IPS-NIHi7 (cell line): ENCODE results near the gene NMNAT3.

Experiments
- DNase-seq: peaks from one replicate; pipeline ENCODE4 v3.0.0; 2012; ENCODE audit warnings: mixed read lengths; ENCODE audit errors: extremely low spot score

NMNAT3 gene

GRCh38 chr3:139677388-139678155 is at the start of gene NMNAT3:
TSS of gene NMNAT3 (minus strand) at chr3:139677972. CDS start at chr3:139627724, 50,248 bp downstream.
- DNase-seq, result peak; percentile 94

DNA sequence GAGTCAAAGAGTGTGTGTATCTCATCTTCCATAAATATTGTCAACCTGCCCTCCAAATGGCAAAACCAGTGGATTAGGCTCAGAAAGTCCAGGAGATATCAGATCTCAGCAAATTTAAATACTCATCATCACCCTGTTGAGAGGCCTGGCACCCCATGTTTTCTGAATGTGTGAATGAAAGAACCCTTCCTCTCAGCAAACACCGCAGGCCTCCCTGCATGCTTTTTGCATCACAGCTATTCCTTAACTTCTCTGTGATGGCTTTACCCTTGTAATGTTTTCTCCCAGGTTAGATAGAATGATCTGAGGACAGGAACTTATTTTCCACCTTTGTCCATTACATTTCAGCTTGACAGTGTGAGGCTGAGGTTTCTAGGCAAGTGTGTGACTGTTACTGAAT is 43.6 kb upstream of the NMNAT3 start:
- DNase-seq, result no peak

- peak; percentile 81 for DNase-seq
These were observed 40.6 kb upstream of the NMNAT3 start for GRCh38 chr3:139718415-139718814.

GRCh38 chr3:139716908-139717485 is 39.2 kb upstream of the NMNAT3 start:
- no peak for DNase-seq

DNA sequence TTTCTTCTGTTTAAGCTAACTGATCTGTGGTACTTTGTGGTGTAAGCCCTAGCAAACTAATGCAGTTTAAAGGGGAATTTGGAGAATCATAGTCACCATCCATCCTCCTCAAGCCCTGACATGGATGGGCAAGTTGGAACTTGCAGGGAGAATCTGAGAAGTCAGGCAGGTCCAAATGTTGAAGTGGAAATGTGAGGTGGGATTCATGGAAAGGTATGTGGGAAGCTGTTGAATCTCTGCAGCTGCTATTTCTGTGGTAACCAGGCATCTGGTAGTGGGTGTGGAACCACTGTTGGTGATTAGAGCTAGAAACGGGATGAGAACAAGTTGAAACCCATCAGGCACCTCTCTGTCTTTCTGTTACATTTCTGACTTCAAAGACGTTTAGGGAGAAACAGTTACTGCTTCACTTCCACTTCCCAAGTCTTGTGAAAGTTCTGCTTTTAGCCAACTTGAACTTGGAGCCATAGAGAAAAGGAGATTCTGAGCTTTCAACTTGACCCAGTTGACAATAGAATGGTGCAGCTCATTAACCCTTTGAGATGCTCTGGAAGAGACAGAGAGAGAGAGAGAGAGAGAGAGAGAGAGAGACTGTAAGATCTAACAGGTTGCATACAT is 38.1 kb upstream of the NMNAT3 start:
- no peak for DNase-seq

GRCh38 chr3:139715166-139715565 is 37.4 kb upstream of the NMNAT3 start:
- DNase-seq, result no peak

GRCh38 chr3:139710212-139710611 is 32.4 kb upstream of the NMNAT3 start:
- DNase-seq, result no peak

DNA sequence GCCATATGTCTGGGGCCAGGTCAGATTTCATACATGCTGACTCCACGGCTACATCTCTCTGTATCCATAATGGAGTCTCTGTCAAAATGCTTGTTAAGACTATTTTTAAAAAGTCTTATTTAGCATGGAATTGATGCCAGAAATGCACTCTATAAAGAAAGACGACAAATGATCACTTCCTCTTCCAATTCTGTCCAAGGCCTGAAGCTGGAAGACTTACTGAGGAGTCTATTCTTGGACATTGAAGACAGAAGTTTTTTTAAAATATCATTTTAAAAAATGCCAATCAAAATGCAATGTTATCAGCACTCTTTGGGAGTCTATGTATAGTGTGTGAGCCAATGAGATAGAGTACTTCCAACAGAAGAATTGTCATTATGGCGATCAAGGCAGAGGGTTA is 27.9 kb upstream of the NMNAT3 start:
- no peak for DNase-seq

GRCh38 chr3:139696314-139696604 is 18.5 kb upstream of the NMNAT3 start:
- no peak for DNase-seq

DNA sequence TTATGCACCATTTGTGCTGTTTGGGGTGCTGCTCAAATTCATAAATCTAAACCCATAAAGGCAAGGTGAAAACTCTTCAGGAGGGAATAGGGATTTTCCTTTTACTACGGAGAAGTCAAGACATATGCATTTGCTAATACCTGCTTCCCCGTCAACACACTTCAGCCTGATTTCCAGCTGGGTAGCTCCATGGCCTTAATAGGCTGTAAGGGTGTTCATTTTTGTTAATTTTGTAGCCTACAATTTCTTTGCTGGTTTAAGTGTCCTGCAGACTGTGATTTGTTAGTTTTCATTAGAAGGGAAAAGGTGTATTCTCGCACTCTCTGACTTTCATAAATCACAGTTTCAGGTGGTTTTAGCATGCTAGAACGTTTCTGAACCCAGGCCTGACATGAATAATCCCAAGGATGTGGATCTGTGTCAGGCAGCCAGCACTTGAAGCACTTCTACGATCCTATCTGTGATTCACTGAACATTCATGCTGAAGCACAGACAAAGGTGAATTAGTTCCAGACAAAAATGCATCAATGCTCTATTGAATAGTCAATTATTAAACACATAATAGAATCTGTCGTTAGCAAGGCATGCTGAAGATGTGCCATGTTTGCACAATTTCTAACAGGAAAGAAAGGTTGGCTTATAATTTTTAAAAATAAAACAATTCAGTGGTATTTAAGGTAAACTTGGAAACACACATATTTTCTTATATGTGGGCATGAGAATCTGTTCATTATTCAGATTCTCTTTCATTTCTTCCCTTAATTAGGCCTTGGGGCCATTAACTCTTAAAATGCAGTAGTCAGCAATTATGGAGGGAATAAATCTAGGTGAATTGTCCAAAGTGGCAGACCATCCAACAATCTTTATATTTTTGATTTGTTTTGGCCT is 17.9 kb upstream of the NMNAT3 start:
- DNase-seq, result no peak

GRCh38 chr3:139695007-139695406 is 17.2 kb upstream of the NMNAT3 start:
- no peak for DNase-seq

GRCh38 chr3:139694542-139694941 is 16.8 kb upstream of the NMNAT3 start:
- no peak for DNase-seq

DNA sequence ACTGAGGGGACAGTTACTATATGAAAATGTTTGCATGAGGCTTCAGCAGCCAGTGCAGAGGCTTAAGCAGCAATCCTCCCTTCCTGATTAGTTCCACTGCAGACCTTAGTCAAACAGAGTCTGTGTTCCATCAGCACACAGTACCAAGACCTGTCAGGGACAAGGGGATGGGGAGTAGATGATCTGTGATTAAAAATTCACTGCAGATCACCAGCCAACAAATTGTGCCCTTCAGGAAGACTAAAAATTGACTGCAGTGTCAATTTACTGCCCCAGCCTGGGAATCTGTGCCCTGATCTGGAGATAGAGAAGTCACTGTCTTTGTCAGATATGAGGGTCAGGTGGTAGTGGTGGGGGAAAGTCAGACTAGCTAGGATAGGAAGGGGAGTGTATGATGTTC is 13.8 kb upstream of the NMNAT3 start:
- DNase-seq, result no peak

- no peak for DNase-seq
These were observed 12.0 kb upstream of the NMNAT3 start for GRCh38 chr3:139689708-139690228.

DNA sequence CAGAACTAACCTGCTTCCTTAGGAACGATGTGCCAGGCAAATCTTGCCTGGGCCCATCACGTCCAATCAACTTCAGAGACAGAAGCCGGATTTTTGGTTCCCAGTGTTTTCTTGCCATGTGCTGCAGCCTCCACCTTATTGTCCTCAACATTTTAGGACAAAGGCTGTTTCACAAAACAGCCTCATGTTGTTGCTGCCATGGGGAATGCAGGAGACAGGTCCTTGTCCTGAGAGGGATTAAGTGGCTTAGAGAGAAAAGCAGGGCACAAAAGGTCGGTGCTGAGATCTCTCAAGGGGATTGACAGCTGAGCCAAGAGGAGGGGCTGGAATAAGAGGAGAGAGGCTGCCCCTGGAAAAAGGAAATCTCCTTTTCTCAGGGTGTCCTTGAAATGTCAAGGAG is 11.3 kb upstream of the NMNAT3 start:
- no peak for DNase-seq

- DNase-seq, result no peak
These were observed 9.7 kb upstream of the NMNAT3 start for GRCh38 chr3:139687431-139687830.

DNA sequence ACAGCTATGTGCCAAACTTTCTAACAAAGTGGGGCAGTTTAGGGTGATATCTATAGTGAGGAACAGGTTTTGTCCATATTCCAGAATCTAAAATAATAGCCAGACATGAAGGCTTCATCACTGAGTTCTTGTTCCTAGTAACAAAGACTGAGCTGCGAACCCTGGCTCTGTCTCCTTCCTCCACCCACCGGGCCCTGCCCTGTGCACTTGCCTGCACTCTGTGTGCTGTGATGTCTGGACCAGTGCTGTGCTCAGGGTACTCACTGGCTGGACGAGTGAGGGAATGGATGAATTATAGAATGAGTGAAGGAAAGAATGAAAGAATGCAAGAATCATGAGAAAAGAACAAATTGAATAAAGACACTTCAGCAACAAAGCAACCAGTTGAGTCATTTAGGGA is 8.9 kb upstream of the NMNAT3 start:
- DNase-seq, result no peak

DNA sequence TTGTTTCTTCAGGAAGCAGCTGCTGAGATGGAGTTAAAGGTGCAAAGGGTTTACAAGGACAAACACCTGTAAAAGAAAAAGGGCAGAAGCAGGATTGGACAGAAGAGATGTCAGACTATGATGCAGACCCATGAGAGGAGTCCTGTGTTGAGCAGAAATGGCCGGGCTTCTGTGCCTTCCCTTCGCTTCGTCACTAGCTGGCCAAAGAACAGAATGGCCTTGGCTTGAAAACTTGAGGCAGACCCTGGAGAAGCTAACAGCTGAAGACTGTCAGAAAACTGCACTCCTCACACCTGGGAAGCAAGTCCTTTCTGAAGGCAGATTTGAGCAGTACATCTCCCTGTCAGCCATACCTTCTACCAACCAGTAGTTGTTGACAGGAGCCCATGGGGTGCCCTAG is 8.4 kb upstream of the NMNAT3 start:
- DNase-seq, result no peak

GRCh38 chr3:139679220-139679775 is 1.5 kb upstream of the NMNAT3 start:
- no peak for DNase-seq

DNA sequence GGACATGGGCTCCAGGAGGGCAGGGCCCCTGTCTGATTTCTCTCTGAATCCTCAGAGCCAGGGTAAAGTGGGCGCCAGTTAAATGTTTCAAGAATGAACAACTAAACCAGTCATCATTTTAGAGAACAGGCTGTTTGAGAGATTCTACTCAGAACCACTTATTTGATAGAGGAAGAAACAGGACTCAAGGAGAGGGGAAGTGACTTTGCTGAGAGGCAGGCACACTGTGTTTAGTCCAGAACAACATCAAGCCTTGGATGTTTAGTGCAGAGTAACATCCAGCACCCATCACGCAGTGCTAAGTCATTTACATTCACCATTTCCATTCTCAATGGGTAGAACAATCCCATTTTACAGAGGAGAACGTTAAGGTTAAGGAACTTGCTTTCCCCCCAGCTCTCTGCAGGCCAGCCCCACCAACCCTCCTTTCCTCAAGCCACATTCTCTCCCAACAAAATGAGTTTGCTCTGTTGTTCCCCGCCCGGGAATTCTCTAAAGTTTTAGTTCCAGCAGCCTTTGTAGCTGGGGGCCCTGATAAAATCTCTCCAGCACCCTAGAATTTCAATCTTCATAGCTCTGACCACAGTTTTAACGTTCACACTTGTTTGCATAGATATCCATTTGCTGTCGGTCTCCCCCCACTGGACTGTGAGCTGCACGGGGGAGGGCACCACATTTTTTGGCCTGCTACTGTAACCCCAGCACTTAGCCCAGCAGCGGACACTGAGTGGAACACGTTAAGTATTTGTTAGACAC is 962 bp downstream of the NMNAT3 start:
- DNase-seq, result no peak

GRCh38 chr3:139676108-139676507 is 1.7 kb downstream of the NMNAT3 start:
- DNase-seq, result no peak
